Transverse colon (tissue), 4 donors: ENCODE results near the gene SUPT7L.

Experiments
- CTCF ChIP-seq, 5 experiments: fragments of 200-600 bp in 3 of 5; fragments of 450-650 bp in 2 of 5; sonication (generic) in 3 of 5; IDR thresholded peaks; 1 replicate in 2 of 5; 2 replicates in 3 of 5; pipeline ENCODE4 v1.5.1; 2016 to 2017; ENCODE audit warnings: antibody characterized with exemption in 5 of 5, inconsistent platforms in 3 of 5, mild to moderate bottlenecking in 2 of 5, moderate library complexity in 1 of 5
- POLR2AphosphoS5 ChIP-seq, 3 donors: sonication (generic); formaldehyde crosslinking; IDR thresholded peaks; one replicate each; pipeline ENCODE4 v1.6.1; 2016; ENCODE audit warnings: antibody characterized with exemption in 3 of 3

- TF ChIP-seq POLR2AphosphoS5 (IDR thresholded peaks at IDR 0.05) (peak; percentile 40 to 62 (median 56)), CTCF (IDR thresholded peaks at IDR 0.05) (no peak)
Observed at GRCh38 chr2:27705851-27706622, 42.6 kb upstream of the SUPT7L start.
